GM19099 (cell line): ENCODE data around the gene SLC39A9.

ENCODE experiments used
- POLR2A ChIP-seq: IDR thresholded peaks from 3 replicates; pipeline ENCODE4 v1.6.1; 2011; ENCODE audit warnings: low read depth; ENCODE audit not compliant: insufficient read length; ENCODE audit errors: extremely low read depth

The SLC39A9 gene

DNA sequence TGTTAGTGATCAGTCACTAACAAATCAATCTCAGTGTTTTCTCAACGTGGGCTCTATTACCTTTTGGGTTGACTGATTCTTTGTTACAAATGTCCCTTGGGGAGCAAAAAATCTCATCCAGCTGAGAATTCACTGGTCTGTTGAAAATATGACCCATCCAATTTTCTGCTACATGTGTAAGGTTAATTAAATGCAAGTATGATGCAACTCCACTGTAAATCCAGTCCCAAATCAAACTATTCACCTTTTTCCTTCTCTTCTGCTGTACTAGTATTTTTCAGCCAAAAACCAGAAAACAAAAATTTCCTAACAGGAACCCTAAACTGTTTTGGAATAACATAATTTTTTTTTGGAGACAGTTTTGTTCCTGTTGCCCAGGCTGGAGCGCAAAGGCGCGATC, 2.6 kb upstream of the SLC39A9 start:
- no peak for TF ChIP-seq POLR2A

DNA sequence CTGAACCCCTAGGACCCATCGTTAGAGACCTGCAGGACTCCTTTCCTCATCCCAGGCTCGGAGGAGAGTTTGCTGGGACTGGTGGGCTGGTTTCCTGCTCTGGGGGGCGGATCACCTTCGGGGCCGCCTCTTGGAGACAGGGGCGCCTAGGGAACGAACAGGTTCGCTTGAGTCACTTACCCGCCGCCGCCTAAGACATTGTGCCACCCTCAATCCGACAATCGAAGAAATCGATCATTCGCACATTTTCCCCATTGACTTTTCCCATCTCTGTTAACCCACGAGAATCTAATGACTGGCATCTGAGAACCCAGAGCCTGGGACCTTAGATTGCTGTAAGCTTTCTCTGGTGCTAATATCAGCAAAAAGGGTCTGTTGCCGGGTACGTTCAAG, 322 bp downstream of the SLC39A9 start:
- no peak for TF ChIP-seq POLR2A

DNA sequence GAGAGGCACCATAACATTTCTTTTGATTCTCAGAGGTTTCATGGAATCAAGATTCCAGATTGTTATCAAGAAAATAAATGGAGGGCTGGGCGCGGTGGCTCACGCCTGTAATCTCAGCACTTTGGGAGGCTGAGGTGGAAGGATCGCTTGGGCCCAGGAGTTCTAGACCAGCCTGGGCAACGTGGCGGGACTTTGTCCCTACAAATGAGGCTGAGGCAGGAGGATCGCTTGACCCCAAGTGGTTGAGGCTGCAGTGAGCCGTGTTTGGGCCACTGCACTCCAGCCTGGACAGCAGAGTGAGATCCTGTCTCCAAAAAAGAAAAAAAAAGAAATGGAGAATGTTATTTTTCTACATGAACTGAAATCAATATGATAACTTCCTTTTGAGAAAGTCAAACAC, 1.3 kb downstream of the SLC39A9 start:
- no peak for TF ChIP-seq POLR2A

DNA sequence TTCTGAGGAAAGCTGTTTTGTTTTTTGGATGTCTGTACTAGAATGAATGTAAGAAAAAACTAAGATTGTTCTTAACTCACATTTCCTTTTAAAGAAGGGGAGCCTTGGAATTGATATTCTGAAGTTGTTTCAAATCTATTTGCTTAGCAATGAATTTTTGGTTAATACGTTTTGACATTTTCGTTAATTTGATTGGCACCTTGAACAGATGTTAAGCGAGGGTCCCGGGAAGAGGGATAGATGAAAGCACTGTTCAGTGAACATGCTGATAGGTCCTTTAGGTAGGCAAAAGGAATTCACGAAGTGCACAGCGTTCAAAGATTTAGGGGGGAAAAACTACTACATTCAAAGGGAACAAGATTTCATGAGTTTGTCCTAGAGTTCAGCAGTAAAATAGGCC, 1.7 kb downstream of the SLC39A9 start:
- TF ChIP-seq POLR2A: no peak

DNA sequence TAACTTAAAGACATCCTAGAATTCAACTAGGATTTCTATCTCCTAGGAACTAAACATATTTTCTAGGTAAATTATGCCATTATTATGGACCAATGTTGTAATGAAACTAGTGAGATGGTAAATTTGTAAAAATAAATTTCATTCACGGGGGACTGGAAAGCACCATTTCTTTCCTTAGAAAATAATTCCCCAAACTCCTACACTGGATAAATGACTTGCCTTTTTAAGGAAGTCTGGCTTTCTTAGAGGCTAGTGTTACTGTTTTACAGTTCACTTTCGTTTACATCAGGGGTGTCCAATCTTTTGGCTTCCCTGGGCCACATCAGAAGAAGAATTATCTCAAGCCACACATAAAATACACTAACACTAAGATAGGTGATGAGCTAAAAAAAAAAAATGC, 3.3 kb downstream of the SLC39A9 start:
- no peak for TF ChIP-seq POLR2A

DNA sequence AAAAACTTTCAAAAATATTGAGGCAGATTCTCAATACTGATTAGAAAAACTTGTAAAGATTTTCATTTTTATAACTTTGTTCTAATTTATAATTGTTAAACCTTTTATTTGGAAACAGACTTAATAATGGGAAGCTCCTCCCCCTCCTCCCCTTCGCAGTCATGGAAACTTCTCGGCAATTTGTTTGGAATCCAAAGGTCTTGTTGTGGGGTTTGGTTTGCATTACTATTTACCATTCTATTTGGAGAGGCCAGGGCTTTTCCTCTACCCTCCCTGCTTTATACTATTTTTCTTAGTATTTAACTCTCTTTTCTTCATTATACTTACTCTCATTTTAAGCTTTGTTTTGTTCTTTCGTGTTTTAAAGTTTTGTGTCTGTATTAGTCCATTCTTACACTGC, 6.0 kb downstream of the SLC39A9 start:
- no peak for TF ChIP-seq POLR2A

DNA sequence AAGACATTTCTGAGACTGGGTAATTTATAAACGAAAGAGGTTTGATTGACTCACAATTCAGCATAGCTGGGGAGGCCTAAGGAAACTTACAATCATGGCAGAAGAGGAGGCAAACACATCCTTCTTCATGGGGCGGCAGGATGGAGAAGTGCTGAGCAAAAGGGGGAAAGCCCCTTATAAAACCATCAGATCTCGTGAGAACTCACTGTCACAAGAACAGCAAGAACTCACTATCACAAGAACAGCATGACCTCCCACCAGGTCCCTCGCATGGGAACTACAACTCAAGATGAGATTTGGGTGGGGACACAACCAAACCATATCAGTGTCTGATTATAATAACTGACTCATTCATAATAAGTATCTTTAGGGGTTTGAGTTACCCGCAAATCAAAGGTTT, 6.4 kb downstream of the SLC39A9 start:
- no peak for TF ChIP-seq POLR2A

DNA sequence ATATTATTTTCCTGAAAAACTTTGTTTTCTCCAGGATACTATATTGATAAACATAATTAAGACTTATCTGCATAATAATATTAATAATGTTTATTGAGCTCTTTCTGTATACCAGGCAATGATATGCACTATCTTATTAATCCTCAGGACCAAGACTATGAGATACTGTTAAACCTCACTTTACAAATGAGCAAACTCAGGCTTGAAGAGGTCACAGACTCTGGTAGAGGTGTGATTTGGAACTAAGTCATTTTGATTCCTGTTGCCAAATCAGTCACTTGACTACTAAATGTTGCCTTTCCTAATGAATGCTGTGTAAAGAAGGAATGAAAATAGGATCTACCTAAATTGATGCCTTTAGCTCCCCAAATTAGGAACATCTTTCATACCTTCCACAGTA, 7.3 kb downstream of the SLC39A9 start:
- no peak for TF ChIP-seq POLR2A

DNA sequence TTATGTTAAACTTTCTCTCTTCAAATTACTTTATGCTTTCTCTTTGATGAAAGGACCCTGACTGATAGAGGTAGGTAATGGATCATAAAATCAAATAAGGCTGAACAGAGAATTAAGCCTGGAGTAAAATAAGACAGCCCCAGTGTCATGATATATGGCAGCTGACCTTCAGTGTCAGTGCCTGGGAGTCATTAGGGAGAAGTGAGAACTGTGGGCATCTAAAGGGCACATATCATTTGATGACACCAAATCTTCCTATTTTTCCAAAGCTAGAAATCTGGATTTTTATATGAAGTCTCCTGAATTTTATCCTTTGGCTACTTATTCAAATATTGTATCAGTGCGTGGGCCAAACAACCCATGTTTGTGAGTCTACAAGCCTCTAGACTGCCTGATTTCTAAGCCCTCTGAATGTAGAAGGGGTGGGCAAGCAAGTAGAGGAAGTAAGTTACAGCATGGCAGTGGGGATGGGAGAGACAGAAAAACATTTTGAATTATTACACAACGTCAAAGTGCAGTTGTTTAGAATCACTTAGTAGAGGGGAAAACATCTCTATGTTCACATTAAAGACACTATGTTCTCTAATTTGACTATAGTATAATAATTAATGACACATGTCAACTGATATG, 10.0 kb downstream of the SLC39A9 start:
- no peak for TF ChIP-seq POLR2A

DNA sequence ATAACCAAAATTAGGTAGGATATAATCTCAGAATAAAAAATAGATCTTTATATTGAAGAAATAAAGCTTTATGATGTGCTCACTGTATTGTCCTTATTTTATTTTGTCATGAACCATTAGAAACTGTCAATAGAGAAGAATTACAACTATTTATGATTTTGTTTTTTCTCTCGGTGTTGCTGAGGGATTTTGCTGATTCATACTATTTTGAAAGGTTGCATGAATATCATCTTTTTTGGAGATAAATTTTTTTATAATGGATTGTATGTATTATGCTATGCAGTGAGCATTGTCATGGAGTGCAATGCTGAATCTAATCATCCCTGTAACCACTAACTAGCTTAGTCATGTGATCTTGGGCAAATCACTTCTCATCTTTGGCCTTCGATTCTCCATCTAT, 15.0 kb downstream of the SLC39A9 start:
- TF ChIP-seq POLR2A: no peak

DNA sequence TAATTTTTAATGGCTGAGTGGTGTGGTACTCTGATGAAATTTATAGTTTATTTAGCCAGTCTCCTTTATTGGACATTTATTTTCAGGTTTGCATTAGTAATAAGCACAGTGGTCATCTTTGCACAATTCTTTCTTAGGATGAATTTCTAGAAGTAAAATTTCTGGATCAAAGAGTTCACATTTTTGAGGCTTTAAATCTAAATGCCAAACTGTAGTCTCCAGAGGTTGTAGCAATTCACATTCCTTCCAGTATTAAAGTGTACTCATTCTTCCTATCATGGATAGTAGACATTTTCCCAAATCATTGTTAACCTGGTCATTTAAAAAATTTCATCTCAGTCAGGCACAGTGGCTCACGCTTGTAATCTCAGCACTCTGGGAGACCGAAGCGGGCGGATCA, 24.8 kb downstream of the SLC39A9 start:
- TF ChIP-seq POLR2A: no peak

DNA sequence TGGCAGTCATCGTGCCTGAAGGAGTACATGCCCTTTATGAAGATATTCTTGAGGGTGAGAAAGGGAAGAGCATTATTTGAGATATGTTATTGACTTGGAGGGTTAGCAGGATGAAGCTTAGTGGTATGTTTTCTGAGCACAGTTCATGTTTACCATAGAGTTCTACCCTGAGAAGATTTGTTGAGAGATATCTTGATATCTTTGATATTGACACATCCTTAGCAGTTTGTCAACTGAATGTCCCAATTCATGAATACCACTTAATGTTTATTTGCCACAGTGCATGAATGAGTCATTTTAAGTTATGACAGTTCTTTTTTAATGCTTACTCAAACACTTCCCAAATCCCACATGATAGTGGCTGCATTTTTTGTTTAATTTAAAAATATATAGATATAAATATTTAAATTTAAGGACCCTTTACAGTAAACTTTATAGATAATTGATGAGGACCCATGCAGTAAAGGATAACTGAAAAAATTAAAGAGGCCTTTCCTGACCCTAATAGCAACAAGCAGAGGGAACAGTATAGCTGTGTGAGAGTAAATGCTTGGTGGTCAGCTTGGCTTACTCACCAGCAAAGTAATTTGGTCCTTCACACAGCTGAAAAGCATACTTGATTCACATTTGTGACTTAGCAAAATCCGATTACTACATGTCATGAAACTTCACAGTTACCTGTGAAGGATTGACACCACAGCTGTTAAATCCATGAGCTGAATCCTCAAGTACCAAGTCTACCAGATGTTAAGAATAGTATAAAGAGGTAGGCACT, 25.8 kb downstream of the SLC39A9 start:
- no peak for TF ChIP-seq POLR2A

DNA sequence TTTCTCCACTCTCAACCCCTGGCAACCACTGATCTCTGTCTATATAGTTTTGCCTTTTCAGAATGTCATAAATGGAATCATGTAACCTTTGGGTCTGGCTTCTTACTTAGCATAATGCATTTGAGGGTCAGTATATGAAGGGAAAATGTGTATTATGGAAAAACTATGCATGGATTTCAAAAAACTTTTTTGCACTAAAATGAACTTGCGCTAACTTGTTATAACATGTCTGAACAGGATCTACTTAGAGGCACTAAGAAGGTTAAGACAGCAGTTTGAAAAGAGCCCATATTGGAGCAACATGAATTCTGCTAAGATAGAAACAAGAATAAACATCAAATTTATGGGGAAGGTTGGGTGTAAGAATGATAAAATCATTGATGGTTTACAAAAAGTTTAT, 29.1 kb downstream of the SLC39A9 start:
- TF ChIP-seq POLR2A: no peak

DNA sequence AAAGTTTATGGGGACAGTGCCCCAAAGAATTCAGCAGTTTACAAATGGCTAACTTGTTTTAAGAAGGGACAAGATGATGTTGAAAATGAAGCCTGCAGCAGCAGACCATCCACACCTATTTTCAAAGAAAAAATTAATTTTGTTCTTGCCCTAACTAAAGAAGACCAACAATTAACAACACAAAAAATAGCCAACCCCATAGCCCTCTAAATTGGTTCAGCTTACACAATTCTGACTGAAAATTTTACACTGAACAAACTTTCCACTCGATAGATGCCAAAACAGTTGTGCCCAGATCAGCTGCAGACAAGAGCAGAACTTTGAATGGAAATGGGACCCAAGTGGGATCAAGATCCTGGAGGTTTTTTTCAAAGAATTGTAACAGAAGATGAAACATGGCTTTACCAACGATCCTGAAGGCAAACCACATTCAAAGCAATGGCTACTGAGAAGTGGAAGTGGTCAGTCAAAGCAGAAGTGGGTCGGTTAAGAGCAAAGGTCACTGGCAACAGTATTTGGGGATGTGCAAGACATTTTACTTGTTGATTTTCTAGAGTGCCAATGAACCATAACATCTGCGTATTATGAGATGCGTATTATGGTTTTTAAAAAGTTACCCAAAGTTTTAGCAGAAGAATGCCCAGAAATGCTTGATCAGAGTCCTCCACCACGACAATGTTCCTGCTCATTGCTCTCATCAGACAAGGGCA, 30.0 kb downstream of the SLC39A9 start:
- TF ChIP-seq POLR2A: no peak

DNA sequence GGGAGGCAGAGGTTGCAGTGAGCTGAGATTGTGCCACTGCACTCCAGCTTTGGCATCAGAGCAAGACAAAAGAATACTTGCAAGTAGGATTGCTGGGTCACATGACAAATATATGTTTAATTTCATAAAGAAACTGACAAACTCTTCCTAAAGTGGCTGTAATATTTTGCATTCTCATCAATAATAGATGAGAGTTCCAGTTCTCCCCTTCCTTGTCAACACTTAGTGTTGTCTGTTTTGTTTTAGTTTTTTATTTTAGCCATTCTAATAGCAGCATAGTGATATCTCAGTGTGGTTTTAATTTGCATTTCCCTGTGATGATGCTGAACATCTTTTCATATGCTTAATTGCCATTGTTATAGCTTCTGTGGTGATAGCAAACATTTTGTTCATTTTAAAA, 31.2 kb downstream of the SLC39A9 start:
- no peak for TF ChIP-seq POLR2A
